NB4 (cell line): ENCODE measurements around the gene GCH1.

Source experiments
- DNase-seq: peaks from one replicate; pipeline ENCODE4 v3.0.0; 2010; ENCODE audit warnings: low read depth
- H3K4me3 ChIP-seq: one replicate; pipeline ENCODE4 v1.5.1; 2011; ENCODE audit warnings: mild to moderate bottlenecking, low read depth, low read length, moderate library complexity
- MYC ChIP-seq: IDR thresholded peaks from 2 replicates; pipeline ENCODE4 v1.6.1; 2011; ENCODE audit warnings: low read depth, low read length
- POLR2A ChIP-seq: IDR thresholded peaks from 2 replicates; pipeline ENCODE4 v1.6.1; 2011; ENCODE audit warnings: mild to moderate bottlenecking; ENCODE audit not compliant: insufficient read length; ENCODE audit errors: extremely low read depth
- TF ChIP-seq, protein P1 (sequence below): IDR thresholded peaks from 2 replicates; pipeline ENCODE4 v1.6.1; 2011; ENCODE audit warnings: low read depth, low read length
- TF ChIP-seq, protein P2 (sequence below): IDR thresholded peaks from one replicate; pipeline ENCODE4 v1.5.1; 2012; ENCODE audit warnings: low read depth, low read length

GCH1 gene

DNA sequence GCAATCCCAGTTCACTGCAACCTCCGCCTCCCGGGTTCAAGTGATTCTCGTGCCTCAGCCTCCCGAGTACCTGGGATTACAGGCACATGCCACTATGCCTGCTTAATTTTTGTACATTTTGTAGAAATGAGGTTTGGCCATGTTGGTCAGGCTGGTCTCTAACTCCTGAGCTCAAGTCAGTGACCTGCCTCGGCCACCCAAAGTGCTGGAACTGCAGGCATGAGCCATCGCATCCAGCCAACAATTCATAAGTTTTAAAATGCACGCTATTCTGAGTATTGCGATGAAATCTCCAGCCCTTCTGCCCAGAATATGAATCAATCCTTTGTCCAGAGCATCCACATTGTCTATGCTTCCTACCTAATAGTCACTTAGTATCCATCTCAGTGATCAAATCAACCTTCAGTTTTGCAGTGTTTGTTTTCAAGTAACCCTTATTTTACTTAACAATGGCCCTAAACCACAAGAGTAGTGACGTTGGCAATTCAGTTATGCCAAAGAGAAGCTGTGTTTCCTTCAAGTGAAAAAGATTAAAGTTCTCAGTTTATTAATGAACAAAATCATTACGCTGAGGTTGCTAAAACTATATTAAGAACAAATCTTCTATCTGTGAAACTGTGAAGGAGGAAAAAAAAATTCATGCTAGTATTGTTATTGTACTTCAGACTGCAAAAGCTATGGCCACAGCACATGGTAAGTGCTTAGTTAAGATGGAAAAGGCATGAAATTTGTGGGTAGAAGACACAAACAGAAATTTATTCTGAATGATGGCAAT is 11.0 kb downstream of the GCH1 start:
- DNase-seq: no peak
- H3K4me3 ChIP-seq: no peak overlapping the region
- TF ChIP-seq, protein P1, sequence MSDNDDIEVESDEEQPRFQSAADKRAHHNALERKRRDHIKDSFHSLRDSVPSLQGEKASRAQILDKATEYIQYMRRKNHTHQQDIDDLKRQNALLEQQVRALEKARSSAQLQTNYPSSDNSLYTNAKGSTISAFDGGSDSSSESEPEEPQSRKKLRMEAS: no peak
- TF ChIP-seq, protein P2, sequence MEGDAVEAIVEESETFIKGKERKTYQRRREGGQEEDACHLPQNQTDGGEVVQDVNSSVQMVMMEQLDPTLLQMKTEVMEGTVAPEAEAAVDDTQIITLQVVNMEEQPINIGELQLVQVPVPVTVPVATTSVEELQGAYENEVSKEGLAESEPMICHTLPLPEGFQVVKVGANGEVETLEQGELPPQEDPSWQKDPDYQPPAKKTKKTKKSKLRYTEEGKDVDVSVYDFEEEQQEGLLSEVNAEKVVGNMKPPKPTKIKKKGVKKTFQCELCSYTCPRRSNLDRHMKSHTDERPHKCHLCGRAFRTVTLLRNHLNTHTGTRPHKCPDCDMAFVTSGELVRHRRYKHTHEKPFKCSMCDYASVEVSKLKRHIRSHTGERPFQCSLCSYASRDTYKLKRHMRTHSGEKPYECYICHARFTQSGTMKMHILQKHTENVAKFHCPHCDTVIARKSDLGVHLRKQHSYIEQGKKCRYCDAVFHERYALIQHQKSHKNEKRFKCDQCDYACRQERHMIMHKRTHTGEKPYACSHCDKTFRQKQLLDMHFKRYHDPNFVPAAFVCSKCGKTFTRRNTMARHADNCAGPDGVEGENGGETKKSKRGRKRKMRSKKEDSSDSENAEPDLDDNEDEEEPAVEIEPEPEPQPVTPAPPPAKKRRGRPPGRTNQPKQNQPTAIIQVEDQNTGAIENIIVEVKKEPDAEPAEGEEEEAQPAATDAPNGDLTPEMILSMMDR: no peak
- TF ChIP-seq MYC (no peak), POLR2A (no peak)

DNA sequence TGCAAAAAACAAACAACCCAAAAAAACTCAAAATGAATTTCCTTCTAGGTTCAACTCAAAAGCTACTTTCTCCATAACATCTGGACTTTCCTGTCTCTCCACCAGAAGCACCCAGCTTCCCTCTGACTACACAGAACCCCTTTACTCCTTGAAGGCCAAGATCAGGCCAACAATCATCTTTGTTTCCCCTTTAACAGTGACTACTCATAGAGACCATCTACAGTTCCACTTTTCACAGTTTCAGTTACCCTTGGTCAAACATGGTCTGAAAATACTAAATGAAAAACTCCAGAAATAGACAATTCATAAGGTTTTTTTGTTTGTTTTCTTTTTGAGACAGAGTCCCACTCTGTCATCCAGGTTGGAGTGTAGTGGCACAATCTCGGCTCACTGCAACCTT is 11.8 kb downstream of the GCH1 start:
- no peak overlapping the region for H3K4me3 ChIP-seq
- TF ChIP-seq, protein P1: no peak
- TF ChIP-seq MYC: no peak
- TF ChIP-seq, protein P2: no peak
- no peak for TF ChIP-seq POLR2A
- no peak for DNase-seq

DNA sequence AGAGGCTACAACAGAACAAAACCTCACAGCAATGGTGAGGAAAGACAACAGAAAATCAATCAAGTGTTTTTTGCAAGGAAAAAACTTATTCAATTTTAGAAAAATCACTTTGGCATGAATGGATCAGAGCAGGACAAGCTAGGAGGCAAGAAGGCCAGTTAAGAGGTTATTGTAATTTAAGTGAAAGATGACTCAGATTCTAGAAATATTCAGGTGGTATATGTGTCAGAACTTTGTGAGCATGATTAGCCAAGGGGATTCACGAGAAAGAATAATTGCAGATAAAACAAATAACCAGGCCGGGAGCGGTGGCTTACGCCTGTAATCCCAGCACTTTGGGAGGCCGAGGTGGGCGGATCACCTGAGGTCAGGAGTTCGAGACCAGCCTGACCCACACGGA is 12.7 kb downstream of the GCH1 start:
- no peak for DNase-seq

DNA sequence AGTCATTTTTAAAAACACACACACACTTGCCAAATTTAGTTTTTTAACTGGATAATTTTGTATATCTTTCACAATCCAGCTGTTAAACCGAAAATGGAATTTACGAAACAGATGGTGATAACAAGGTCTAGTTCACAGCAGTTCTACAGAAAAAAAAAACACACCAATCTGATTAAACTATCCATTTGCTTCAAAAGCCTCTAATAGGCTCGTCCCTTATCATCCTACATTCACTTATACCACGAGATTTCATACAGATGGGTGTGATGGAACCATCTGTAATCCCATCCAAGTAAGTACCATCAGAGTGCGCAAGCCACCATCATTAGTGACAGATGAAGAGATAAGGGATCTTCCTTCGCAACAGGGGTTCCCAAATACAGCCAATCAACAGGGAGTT is 20.1 kb downstream of the GCH1 start:
- TF ChIP-seq MYC: no peak
- TF ChIP-seq, protein P1: no peak
- TF ChIP-seq, protein P2: no peak
- H3K4me3 ChIP-seq: no peak overlapping the region
- no peak for DNase-seq

More for the DNA sequence above, 12.7 kb downstream of the GCH1 start:
- TF ChIP-seq, protein P1: no peak
- TF ChIP-seq POLR2A (no peak), MYC (no peak)
- TF ChIP-seq, protein P2: no peak
- H3K4me3 ChIP-seq: no peak overlapping the region

DNA sequence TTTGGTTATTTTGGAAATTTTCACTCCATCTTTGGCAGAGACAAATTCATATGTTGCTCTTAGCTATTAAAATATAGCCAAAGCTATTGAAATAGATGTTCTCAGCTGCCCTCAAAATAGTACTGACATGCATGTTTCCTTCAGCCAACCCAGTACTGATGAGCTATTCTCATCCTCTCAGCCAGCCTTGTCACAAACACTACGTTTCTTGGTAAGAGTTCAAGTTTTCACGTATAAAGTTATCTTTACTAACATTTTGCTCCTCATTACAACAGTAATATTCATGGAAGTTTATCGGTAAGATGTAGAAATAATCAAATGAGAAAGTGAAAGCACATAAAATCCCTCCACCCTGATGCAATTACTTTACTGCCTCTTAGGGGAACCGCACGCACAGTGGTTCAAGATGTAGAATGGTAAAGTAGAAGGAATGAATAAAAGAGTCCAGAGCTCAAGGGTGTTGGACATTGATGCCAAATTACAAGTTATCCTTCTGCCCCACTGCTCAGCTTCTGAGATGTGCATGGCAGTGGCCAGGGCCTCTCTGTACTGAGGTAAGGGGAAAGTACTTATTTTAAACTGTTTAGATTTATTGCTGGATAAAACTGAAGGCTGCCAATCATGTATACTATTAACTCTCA is 20.7 kb downstream of the GCH1 start:
- TF ChIP-seq, protein P1: no peak
- TF ChIP-seq MYC (no peak), POLR2A (no peak)
- TF ChIP-seq, protein P2: no peak
- no peak overlapping the region for H3K4me3 ChIP-seq
- no peak for DNase-seq
